GM23338 (cell line): ENCODE data around the gene CCDC91. TPM values are rescaled to one million over a fixed set of nuclear protein-coding genes. Genes with fewer than 3 reads are reported as not detected.

ENCODE experiments used
- ATAC-seq: fragments of 200-7000 bp; cut with Tn5 transposase; 3 replicates; pipeline ENCODE4 v1.9.1; 2020
- DNase-seq: peaks from one replicate; pipeline ENCODE4 v3.0.0-alpha.2; 2015; ENCODE audit warnings: low spot score
- H2AFZ ChIP-seq: fragments of 200-600 bp; sonication (generic); 2 replicates; pipeline ENCODE4 v1.8.0; 2016; ENCODE audit warnings: antibody characterized with exemption, mild to moderate bottlenecking, moderate library complexity
- H3F3A ChIP-seq: fragments of 200-600 bp; sonication (generic); replicated peaks from 2 replicates; pipeline ENCODE4 v1.8.0; 2017; ENCODE audit warnings: antibody characterized with exemption, mixed run types, low read depth
- H3K27ac ChIP-seq: fragments of 200-600 bp; sonication (generic); 2 replicates; pipeline ENCODE4 v1.6.1; 2016; ENCODE audit warnings: low read depth
- H3K27me3 ChIP-seq: fragments of 200-600 bp; sonication (generic); 2 replicates; pipeline ENCODE4 v1.8.0; 2016; ENCODE audit warnings: mild to moderate bottlenecking, mixed run types, moderate library complexity; ENCODE audit not compliant: insufficient read depth
- H3K36me3 ChIP-seq: fragments of 200-600 bp; sonication (generic); 2 replicates; pipeline ENCODE4 v1.8.0; 2016; ENCODE audit warnings: mild to moderate bottlenecking; ENCODE audit not compliant: insufficient read depth
- H3K4me1 ChIP-seq: fragments of 200-600 bp; sonication (generic); 2 replicates; pipeline ENCODE4 v1.8.0; 2016; ENCODE audit warnings: mild to moderate bottlenecking, moderate library complexity; ENCODE audit not compliant: insufficient read depth
- H3K4me2 ChIP-seq: fragments of 200-600 bp; sonication (generic); 2 replicates; pipeline ENCODE4 v1.7.1; 2017; ENCODE audit warnings: mixed run types
- H3K4me3 ChIP-seq: fragments of 200-600 bp; sonication (generic); 2 replicates; pipeline ENCODE4 v1.6.1; 2016; ENCODE audit warnings: mixed run types
- H3K79me2 ChIP-seq: fragments of 200-600 bp; sonication (generic); replicated peaks from 2 replicates; pipeline ENCODE4 v1.8.0; 2017; ENCODE audit warnings: mild to moderate bottlenecking; ENCODE audit not compliant: insufficient read depth
- H3K9me2 ChIP-seq: fragments of 200-600 bp; sonication (generic); 2 replicates; pipeline ENCODE4 v1.8.0; 2017; ENCODE audit not compliant: insufficient read depth
- H4K20me1 ChIP-seq: fragments of 200-600 bp; sonication (generic); replicated peaks from 2 replicates; pipeline ENCODE4 v1.8.0; 2017; ENCODE audit warnings: mild to moderate bottlenecking; ENCODE audit not compliant: insufficient read depth
- H3K27ac Mint-ChIP-seq: 2 replicates; pipeline ENCODE4 v1.8.0; 2020; ENCODE audit warnings: inconsistent platforms, mild to moderate bottlenecking, moderate library complexity, mixed read lengths
- H3K27me3 Mint-ChIP-seq: 3 replicates; pipeline ENCODE4 v1.8.0; 2022; ENCODE audit warnings: low read depth, mild to moderate bottlenecking, moderate library complexity, mixed read lengths, inconsistent platforms; ENCODE audit not compliant: insufficient read depth, poor library complexity
- H3K36me3 Mint-ChIP-seq: 3 replicates; pipeline ENCODE4 v1.8.0; 2021; ENCODE audit warnings: low read depth, mild to moderate bottlenecking, inconsistent platforms, moderate library complexity, mixed read lengths
- H3K4me1 Mint-ChIP-seq: 3 replicates; pipeline ENCODE4 v1.8.0; 2020; ENCODE audit warnings: mild to moderate bottlenecking, inconsistent platforms, mixed read lengths
- H3K4me3 Mint-ChIP-seq: 3 replicates; pipeline ENCODE4 v1.8.0; 2021; ENCODE audit warnings: moderate library complexity, mild to moderate bottlenecking, inconsistent platforms, mixed read lengths
- H3K9me3 Mint-ChIP-seq: 3 replicates; pipeline ENCODE4 v1.8.0; 2020; ENCODE audit warnings: moderate library complexity, mild to moderate bottlenecking, inconsistent platforms, mixed read lengths
- CREB1 ChIP-seq: fragments of 250-450 bp; sonication (Bioruptor Pico); IDR thresholded peaks from 2 replicates; pipeline ENCODE4 v1.5.0; 2020; ENCODE audit warnings: low read depth, mild to moderate bottlenecking, moderate library complexity
- CTCF ChIP-seq, 2 experiments: fragments of 200-600 bp in 1 of 2; sonication (generic) in 1 of 2; conservative IDR thresholded peaks; 2 replicates each; pipeline versions ENCODE4 v1.5.1 to v1.6.1; 2016 to 2017; ENCODE audit warnings: antibody characterized with exemption in 2 of 2, low read depth in 2 of 2, mild to moderate bottlenecking in 2 of 2, moderate library complexity in 1 of 2
- EZH2phosphoT487 ChIP-seq: fragments of 200-600 bp; sonication (generic); IDR thresholded peaks from one replicate; pipeline ENCODE4 v1.8.1; 2018; ENCODE audit warnings: antibody characterized with exemption; ENCODE audit not compliant: unreplicated experiment
- JUNB ChIP-seq: IDR thresholded peaks from one replicate; pipeline ENCODE4 v1.6.1; 2016; ENCODE audit warnings: antibody characterized with exemption; ENCODE audit not compliant: unreplicated experiment
- NANOG ChIP-seq: IDR thresholded peaks from 2 replicates; pipeline ENCODE4 v1.6.1; 2016; ENCODE audit warnings: antibody characterized with exemption, borderline replicate concordance
- ZNF114 ChIP-seq: fragments of 250-450 bp; sonication (Bioruptor Pico); IDR thresholded peaks from 2 replicates; pipeline ENCODE4 v1.5.0; 2020; ENCODE audit warnings: mild to moderate bottlenecking, moderate library complexity
- ZNF331 ChIP-seq: fragments of 250-450 bp; sonication (Bioruptor Pico); IDR thresholded peaks from 2 replicates; pipeline ENCODE4 v1.5.0; 2020; ENCODE audit warnings: low read depth, mild to moderate bottlenecking, moderate library complexity
- ZNF462 ChIP-seq: fragments of 250-450 bp; sonication (Bioruptor Pico); IDR thresholded peaks from 2 replicates; pipeline ENCODE4 v1.5.0; 2020; ENCODE audit warnings: mild to moderate bottlenecking, moderate library complexity
- polyA plus RNA-seq: library from polyadenylated mRNA; unstranded; fragments of >200 nt; fragmentation: Nextera tagmentation; extraction: Ambion mirVana; gene quantifications from 2 replicates; pipeline ENCODE4 v1.2.1, GENCODE V29; 2016
- total RNA-seq: library from RNA; depleted of rRNA; stranded (reverse); fragments of >200 nt; shearing (Covaris generic); gene quantifications from 2 replicates; pipeline ENCODE4 v1.2.3, GENCODE V29; 2014

The CCDC91 gene
- total and polyA plus RNA-seq, 2 experiments from 2014 or later = 24.7 to 48.7 TPM

- Mint-ChIP-seq H3K4me3 (no peak overlapping the region), H3K36me3 (no peaks in the 10 kb centered on the region), H3K27ac (no peak overlapping the region), H3K4me1 (peaks cover 6% of the 10 kb centered on the region; the same call in 2 of the 3 replicates), H3K9me3 (no peaks in the 10 kb centered on the region), H3K27me3 (peaks cover 1% of the 10 kb centered on the region)
- Histone ChIP-seq H3K27ac (no peak overlapping the region), H3K4me2 (no peak overlapping the region), H3K79me2 (peaks cover 39% of the 10 kb centered on the region), H3F3A (no peaks in the 10 kb centered on the region), H3K4me1 (no peaks in the 10 kb centered on the region), H3K4me3 (no peak overlapping the region), H2AFZ (no peak overlapping the region), H3K36me3 (no peaks in the 10 kb centered on the region), H3K27me3 (no peaks in the 10 kb centered on the region), H3K9me2 (no peaks in the 10 kb centered on the region), H4K20me1 (no peaks in the 10 kb centered on the region)
- ATAC-seq (peak; percentile 62; the same call in 2 of the 3 replicates), DNase-seq (peak; percentile 60)
- no peak for TF ChIP-seq ZNF331 (CRISPR knock-in tag)
- no peak for TF ChIP-seq CREB1 (CRISPR knock-in tag)
- peak; percentile 64 to 65 for TF ChIP-seq CTCF (conservative IDR thresholded peaks at IDR 0.05; ENCODE audit: low read depth in 2 of 2)
- no peak for TF ChIP-seq ZNF462 (CRISPR knock-in tag)
- TF ChIP-seq ZNF114 (CRISPR knock-in tag) = no peak
- TF ChIP-seq NANOG = no peak
- no peak for TF ChIP-seq EZH2phosphoT487
- TF ChIP-seq JUNB = no peak
These were observed 47.2 kb downstream of the CCDC91 start for GRCh38 chr12:28237423-28237822.
